ENCODE data around the gene MYO16. TPM values are rescaled to one million over a fixed set of nuclear protein-coding genes. Genes with fewer than 3 reads are reported as not detected.
"Not testable (repeated sequence)": the region's sequence is repeated elsewhere in the genome, so short reads cannot be mapped to it uniquely, and the experiment has no call there.

Gene MYO16
- total RNA-seq, 1 experiment from 2014 or later = 0.06 TPM

- DNase-seq (ENCODE audit: low read depth) = no peak
Observed at GRCh38 chr13:109192306-109192705, 562.9 kb downstream of the MYO16 start.

GRCh38 chr13:109196948-109197347 is 567.5 kb downstream of the MYO16 start:
- DNase-seq (ENCODE audit: low read depth) = no peak

- no peak for DNase-seq (ENCODE audit: low read depth)
Observed at GRCh38 chr13:109198585-109198984, 569.2 kb downstream of the MYO16 start.

GRCh38 chr13:109199280-109199679 is 569.9 kb downstream of the MYO16 start:
- no peak for DNase-seq (ENCODE audit: low read depth)

- DNase-seq (ENCODE audit: low read depth) = no peak
Observed at GRCh38 chr13:109200556-109200955, 571.1 kb downstream of the MYO16 start.

- DNase-seq (ENCODE audit: low read depth) = no peak
Observed at GRCh38 chr13:109203587-109203986, 574.2 kb downstream of the MYO16 start.

GRCh38 chr13:109204252-109204651 is 574.8 kb downstream of the MYO16 start:
- no peak for DNase-seq (ENCODE audit: low read depth)

GRCh38 chr13:109204657-109205056 is 575.2 kb downstream of the MYO16 start:
- no peak for DNase-seq (ENCODE audit: low read depth)

GRCh38 chr13:109205315-109205714 is 575.9 kb downstream of the MYO16 start:
- DNase-seq (ENCODE audit: low read depth) = no peak

GRCh38 chr13:109206616-109207015 is 577.2 kb downstream of the MYO16 start:
- no peak for DNase-seq (ENCODE audit: low read depth)

GRCh38 chr13:109207622-109208021 is 578.2 kb downstream of the MYO16 start:
- no peak for DNase-seq (ENCODE audit: low read depth)

GRCh38 chr13:109208522-109208921 is 579.1 kb downstream of the MYO16 start:
- no peak for DNase-seq (ENCODE audit: low read depth)

GRCh38 chr13:109209526-109209925 is 580.1 kb downstream of the MYO16 start:
- no peak for DNase-seq (ENCODE audit: low read depth)

- DNase-seq (ENCODE audit: low read depth) = peak; percentile 40
Observed at GRCh38 chr13:109211616-109212015, 582.2 kb downstream of the MYO16 start.

- DNase-seq (ENCODE audit: low read depth) = no peak
Observed at GRCh38 chr13:109212650-109213049, 583.2 kb downstream of the MYO16 start.

- no peak for DNase-seq (ENCODE audit: low read depth)
Observed at GRCh38 chr13:109213714-109214113, 584.3 kb downstream of the MYO16 start.

GRCh38 chr13:109214393-109214792 is 585.0 kb downstream of the MYO16 start:
- no peak for DNase-seq (ENCODE audit: low read depth)

- no peak for DNase-seq (ENCODE audit: low read depth)
Observed at GRCh38 chr13:109215377-109215776, 586.0 kb downstream of the MYO16 start.

- not testable (repeated sequence) for DNase-seq (ENCODE audit: low read depth)
Observed at GRCh38 chr13:109217510-109217909, 588.1 kb downstream of the MYO16 start.

- DNase-seq (ENCODE audit: low read depth) = no peak
Observed at GRCh38 chr13:109220631-109221030, 591.2 kb downstream of the MYO16 start.

GRCh38 chr13:109224033-109224432 is 594.6 kb downstream of the MYO16 start:
- DNase-seq (ENCODE audit: low read depth) = no peak

GRCh38 chr13:109226631-109227030 is 597.2 kb downstream of the MYO16 start:
- DNase-seq (ENCODE audit: low read depth) = no peak

- DNase-seq (ENCODE audit: low read depth) = no peak
Observed at GRCh38 chr13:109227344-109227940, 598.0 kb downstream of the MYO16 start.

- no peak for DNase-seq (ENCODE audit: low read depth)
Observed at GRCh38 chr13:109228211-109228610, 598.8 kb downstream of the MYO16 start.
